Urinary bladder (tissue), 4 donors: ENCODE measurements around the gene EPN3. TPM values are rescaled to one million over a fixed set of nuclear protein-coding genes. Genes with fewer than 3 reads are reported as not detected.

ENCODE experiments used
- DNase-seq: peaks from one replicate; pipeline ENCODE4 v3.0.0-alpha.2; 2015; ENCODE audit errors: extremely low spot score
- H3K27ac ChIP-seq: one replicate; pipeline ENCODE4 v1.5.1; 2013; ENCODE audit warnings: low read depth, mild to moderate bottlenecking, moderate library complexity
- H3K36me3 ChIP-seq: one replicate; pipeline ENCODE4 v1.6.1; 2013; ENCODE audit warnings: mild to moderate bottlenecking, moderate library complexity; ENCODE audit not compliant: insufficient read depth
- H3K4me1 ChIP-seq: one replicate; pipeline ENCODE4 v1.6.1; 2013; ENCODE audit warnings: mild to moderate bottlenecking, moderate library complexity; ENCODE audit not compliant: insufficient read depth
- H3K4me3 ChIP-seq: one replicate; pipeline ENCODE4 v1.5.1; 2013; ENCODE audit warnings: low read depth, low read length
- WGBS: extraction: QIAGEN DNeasy Blood & Tissue Kit; methylation state at CpG from one replicate; pipeline ENCODE4 v1.1.7; 2013; 5-methylcytosine and 5-hydroxymethylcytosine counted together
- polyA plus RNA-seq: library from polyadenylated mRNA; stranded (reverse); fragments of 200-250 nt; gene quantifications from one replicate; pipeline ENCODE4 v1.2.3, GENCODE V29; 2013
- total RNA-seq: library from RNA; depleted of rRNA; stranded (reverse); fragments of >200 nt; gene quantifications from one replicate; pipeline ENCODE4 v1.2.3, GENCODE V29; 2014
- donor health status: healthy with polysubstance abuse.
- donor health status: healthy.

The EPN3 gene
- total and polyA plus RNA-seq, 2 donors: 4.4 to 5.6 TPM

- WGBS: 77% methylated on average over 8 of the region's 8 CpGs
- no peak overlapping the region for H3K27ac ChIP-seq
Measured at GRCh38 chr17:50517504-50518383, 14.8 kb upstream of the EPN3 start.

DNA sequence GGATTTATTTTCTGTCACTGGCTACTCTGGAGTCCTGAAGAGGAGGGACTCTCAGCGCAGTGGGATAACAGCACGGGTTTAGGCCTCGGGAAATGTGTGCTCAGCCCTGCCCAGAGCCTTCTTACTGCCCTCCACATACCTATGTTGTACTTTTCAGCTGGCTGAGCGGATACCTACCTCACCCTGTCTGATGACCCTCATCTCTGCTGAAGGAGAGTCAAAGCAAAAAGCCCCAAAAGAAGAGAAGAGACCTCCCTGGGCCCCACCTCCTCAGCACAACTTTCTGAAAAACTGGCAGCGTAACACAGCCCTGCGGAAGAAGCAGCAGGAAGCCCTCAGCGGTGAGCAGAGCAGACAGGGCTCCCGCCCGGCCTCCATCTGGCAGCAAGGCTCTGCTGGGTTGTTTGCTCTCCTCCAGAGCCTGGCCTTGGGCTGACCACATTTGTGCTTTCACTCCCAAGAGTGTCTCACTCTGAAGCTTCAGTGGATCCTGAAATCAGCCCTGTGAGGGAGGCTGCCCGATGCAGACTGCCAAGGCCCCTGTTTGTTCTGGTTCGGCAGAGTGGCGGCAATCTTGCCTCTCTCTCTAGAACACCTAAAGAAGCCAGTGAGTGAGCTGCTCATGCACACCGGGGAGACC, 14.0 kb upstream of the EPN3 start:
- Histone ChIP-seq H3K4me3 (no peak overlapping the region), H3K27ac (peak overlapping the region; percentile 27), H3K36me3 (no peaks in the 10 kb centered on the region), H3K4me1 (no peaks in the 10 kb centered on the region)
- WGBS: 61% methylated on average over 13 of the region's 13 CpGs
- DNase-seq: no peak

More at GRCh38 chr17:50517504-50518383, 14.8 kb upstream of the EPN3 start:
- no peak for DNase-seq
- Histone ChIP-seq H3K4me3 (no peak overlapping the region), H3K4me1 (no peaks in the 10 kb centered on the region), H3K36me3 (no peaks in the 10 kb centered on the region)

GRCh38 chr17:50519141-50519834, 13.2 kb upstream of the EPN3 start:
- no peak for DNase-seq
- 91% methylated on average over 8 of the region's 8 CpGs for WGBS
- H3K4me1 ChIP-seq: no peaks in the 10 kb centered on the region
- no peak overlapping the region for H3K27ac ChIP-seq
- no peak overlapping the region for H3K4me3 ChIP-seq
- no peaks in the 10 kb centered on the region for H3K36me3 ChIP-seq

DNA sequence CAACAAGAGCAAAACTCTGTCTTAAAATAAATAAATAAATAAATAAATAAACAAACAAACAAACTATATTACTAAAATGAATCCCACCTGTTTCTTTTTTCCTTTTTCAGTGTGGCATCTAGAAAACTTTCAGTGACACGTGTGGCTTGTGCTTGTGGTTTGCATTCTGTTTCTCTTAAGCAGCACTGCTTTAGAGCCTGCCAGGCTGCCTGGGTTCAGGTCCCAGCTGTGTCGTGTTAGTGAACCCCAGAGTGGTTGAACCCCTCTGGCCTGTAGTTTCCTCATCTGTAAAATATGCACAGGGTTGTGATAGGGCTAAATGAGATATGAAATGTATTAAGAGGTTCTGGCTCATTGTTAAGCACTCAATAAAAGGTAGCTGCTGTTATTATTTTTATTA, 12.1 kb upstream of the EPN3 start:
- no peak overlapping the region for H3K4me3 ChIP-seq
- no peak overlapping the region for H3K27ac ChIP-seq
- no peak for DNase-seq
- H3K36me3 ChIP-seq: no peaks in the 10 kb centered on the region
- WGBS: 89% methylated on average over 2 of the region's 2 CpGs
- H3K4me1 ChIP-seq: no peaks in the 10 kb centered on the region

DNA sequence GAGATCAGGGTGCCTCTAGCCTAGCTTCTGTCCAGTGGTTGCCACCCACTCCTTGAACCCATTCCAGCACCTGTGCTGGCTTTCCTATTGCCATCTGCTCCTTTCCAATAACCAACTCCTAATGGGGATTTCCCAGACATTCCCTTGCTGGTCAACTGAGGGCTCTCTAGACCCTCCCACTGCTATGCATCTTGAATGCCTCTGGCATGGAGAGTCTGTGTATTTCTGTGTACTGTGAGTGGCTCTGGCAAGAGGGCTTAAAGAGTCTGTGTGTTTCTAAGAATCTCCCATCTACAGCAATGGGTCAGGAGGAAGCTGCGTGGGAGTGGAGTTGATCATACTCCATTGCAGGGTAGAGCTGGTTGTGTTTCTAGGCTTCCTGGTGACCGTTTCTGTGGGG, 11.0 kb upstream of the EPN3 start:
- Histone ChIP-seq H3K36me3 (no peaks in the 10 kb centered on the region), H3K4me1 (no peaks in the 10 kb centered on the region), H3K27ac (no peak overlapping the region), H3K4me3 (no peak overlapping the region)
- no peak for DNase-seq
- 77% methylated on average over 2 of the region's 2 CpGs for WGBS

DNA sequence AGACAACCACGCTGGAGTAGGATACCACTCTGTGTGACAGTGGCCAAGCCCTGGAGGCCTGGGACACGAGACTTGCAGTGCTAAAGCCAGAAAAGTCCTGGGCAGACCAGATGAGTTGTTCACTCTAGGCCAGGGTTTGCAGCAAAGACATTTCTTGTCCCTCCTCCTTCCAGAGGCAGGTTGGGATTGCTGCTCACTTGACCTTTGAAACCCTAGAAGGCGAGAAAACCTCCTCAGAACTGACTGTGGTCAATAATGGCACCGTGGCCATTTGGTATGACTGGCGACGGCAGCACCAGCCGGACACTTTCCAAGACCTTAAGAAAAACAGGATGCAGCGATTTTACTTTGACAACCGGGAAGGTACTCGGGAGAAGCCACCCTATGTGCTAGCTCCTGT, 9.8 kb upstream of the EPN3 start:
- Histone ChIP-seq H3K27ac (no peak overlapping the region), H3K36me3 (no peaks in the 10 kb centered on the region), H3K4me1 (no peaks in the 10 kb centered on the region), H3K4me3 (no peak overlapping the region)
- DNase-seq: no peak
- 93% methylated on average over 10 of the region's 10 CpGs for WGBS

DNA sequence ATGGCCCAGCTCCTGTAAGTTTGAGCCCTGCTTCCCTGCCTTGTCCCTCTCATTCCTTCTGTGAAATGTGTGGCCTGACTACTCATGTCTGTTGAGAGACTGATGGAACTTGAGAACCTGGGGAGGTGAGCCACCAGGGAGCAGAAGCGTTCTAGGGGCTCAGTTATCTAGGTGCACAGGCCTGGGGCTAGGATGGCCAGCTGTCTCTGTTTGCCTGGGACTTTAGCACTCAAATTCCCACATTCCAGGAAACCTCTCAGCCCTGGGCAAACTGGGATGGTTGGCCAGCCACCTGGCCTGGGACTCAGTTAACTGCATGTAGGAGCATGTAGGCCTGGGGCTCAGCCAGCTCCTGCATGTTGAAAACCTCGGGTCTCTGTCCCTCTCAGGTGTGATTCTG, 9.3 kb upstream of the EPN3 start:
- Histone ChIP-seq H3K27ac (no peak overlapping the region), H3K36me3 (no peaks in the 10 kb centered on the region), H3K4me3 (no peak overlapping the region), H3K4me1 (no peaks in the 10 kb centered on the region)
- no peak for DNase-seq
- WGBS: 85% methylated on average over 2 of the region's 2 CpGs

DNA sequence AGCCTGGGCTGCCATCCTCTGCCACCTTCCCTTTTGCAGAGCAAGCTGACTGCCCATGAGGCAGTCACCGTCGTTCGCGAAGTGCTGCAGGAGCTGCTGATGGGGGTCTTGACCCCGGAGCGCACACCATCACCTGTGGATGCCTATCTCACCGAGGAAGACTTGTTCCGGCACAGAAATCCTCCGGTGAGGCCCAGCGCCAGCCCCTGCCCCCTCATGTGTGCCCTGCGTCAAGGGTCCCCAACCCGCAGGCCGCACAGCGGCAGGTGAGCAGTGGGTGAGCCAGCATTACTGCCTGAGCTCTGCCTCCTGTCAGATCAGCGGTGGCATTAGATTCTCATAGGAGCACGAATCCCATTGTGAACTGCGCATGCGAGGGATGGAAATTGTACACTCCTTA, 7.7 kb upstream of the EPN3 start:
- H3K4me3 ChIP-seq: no peak overlapping the region
- no peaks in the 10 kb centered on the region for H3K4me1 ChIP-seq
- DNase-seq: no peak
- H3K36me3 ChIP-seq: no peaks in the 10 kb centered on the region
- no peak overlapping the region for H3K27ac ChIP-seq
- 92% methylated on average over 18 of the region's 18 CpGs for WGBS

- H3K36me3 ChIP-seq: no peaks in the 10 kb centered on the region
- 62% methylated on average over 5 of the region's 5 CpGs for WGBS
- DNase-seq: no peak
- H3K4me1 ChIP-seq: no peaks in the 10 kb centered on the region
- no peak overlapping the region for H3K27ac ChIP-seq
- H3K4me3 ChIP-seq: no peak overlapping the region
Measured at GRCh38 chr17:50527155-50527762, 5.3 kb upstream of the EPN3 start.

- Histone ChIP-seq H3K27ac (no peak overlapping the region), H3K4me3 (no peak overlapping the region), H3K4me1 (no peaks in the 10 kb centered on the region), H3K36me3 (no peaks in the 10 kb centered on the region)
- DNase-seq: no peak
- WGBS: 67% methylated on average over 4 of the region's 4 CpGs
Measured at GRCh38 chr17:50527949-50528474, 4.5 kb upstream of the EPN3 start.

DNA sequence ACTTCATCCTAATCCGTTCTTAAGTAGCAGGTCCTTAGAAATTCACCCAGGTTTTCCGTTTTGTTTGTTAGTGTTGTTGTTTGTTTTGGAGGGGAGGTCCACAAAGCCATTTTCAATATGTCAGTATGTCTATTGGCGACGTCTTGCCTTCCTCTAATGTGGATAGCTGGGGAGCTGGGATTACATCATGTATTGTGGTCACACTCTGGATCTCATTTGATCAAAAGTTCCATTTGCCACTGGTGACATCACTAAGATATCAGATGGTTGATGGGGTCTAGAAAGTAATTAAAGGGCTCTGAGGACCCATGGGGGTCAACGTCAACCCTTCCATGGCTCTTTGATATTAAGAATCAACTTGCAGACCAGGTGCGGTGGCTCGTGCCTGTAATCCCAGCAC, 2.7 kb upstream of the EPN3 start:
- DNase-seq: no peak
- Histone ChIP-seq H3K4me1 (no peaks in the 10 kb centered on the region), H3K36me3 (no peaks in the 10 kb centered on the region), H3K4me3 (no peak overlapping the region), H3K27ac (no peak overlapping the region)
- 93% methylated on average over 7 of the region's 7 CpGs for WGBS

- no peak overlapping the region for H3K27ac ChIP-seq
- WGBS: 59% methylated on average over 6 of the region's 6 CpGs
- H3K4me1 ChIP-seq: no peaks in the 10 kb centered on the region
- H3K4me3 ChIP-seq: no peak overlapping the region
- no peaks in the 10 kb centered on the region for H3K36me3 ChIP-seq
- no peak for DNase-seq
Measured at GRCh38 chr17:50531428-50532025, 1.0 kb upstream of the EPN3 start.

DNA sequence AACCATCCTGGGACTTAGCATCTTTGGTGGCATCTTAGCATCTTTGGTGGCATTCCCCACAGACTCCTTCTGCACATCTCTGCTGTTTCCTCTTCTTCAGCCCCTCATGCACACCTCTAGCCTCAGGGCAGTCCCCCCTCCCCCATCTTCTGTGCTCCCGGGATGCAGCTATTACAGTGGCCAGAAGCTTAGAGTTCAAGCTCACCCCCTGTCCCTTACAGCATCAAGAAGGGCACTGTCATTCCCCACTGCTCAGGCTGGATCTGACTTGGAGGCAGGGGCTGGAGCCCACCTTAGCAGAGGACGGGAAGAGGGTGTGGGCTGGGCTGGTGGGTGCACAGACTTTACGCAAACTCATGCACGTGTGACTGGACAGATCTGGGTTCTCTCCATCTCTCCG, 650 bp downstream of the EPN3 start:
- Histone ChIP-seq H3K27ac (no peak overlapping the region), H3K36me3 (no peaks in the 10 kb centered on the region), H3K4me3 (peak overlapping the region; percentile 22), H3K4me1 (no peaks in the 10 kb centered on the region)
- no peak for DNase-seq
- WGBS: 16% methylated on average over 5 of the region's 5 CpGs
